ENCODE data around the gene BANF2. TPM values are rescaled to one million over a fixed set of nuclear protein-coding genes. Genes with fewer than 3 reads are reported as not detected.

Gene BANF2
- total RNA-seq, 1 donor from 2014 or later = not detected

GRCh38 chr20:17734374-17734773 is 34.6 kb downstream of the BANF2 start:
- no peak for DNase-seq (ENCODE audit: low read depth in 2 of 2)

DNA sequence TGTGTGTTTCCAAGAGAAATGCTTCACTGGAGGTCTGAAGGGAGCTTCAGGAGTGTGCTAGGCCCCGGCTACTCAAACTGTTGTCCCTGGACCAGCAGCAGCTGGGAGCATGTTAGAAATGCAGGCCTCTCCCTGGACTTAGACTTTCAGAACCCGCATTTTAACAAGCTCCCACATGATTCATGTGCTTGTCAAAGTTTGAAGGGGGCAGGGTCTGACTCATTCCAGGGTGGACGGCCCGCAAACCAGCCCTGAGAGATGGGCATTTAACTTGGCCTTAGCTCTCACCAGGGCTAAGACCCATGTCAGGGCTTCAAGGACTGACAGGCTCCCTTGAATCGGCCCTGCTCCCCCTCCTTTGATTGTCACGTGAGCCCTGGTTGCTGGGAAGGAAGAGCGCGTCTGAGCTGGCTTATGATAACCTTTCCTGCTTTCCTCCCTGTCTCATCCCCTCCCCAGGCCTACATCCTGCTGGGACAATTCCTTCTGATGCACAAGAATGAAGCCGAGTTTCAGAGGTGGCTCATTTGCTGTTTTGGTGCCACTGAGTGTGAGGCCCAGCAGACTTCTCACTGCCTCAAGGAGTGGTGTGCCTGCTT is 35.5 kb downstream of the BANF2 start:
- DNase-seq (ENCODE audit: low read depth in 2 of 2) = peak in 1 of 2 donors; percentile 27

DNA sequence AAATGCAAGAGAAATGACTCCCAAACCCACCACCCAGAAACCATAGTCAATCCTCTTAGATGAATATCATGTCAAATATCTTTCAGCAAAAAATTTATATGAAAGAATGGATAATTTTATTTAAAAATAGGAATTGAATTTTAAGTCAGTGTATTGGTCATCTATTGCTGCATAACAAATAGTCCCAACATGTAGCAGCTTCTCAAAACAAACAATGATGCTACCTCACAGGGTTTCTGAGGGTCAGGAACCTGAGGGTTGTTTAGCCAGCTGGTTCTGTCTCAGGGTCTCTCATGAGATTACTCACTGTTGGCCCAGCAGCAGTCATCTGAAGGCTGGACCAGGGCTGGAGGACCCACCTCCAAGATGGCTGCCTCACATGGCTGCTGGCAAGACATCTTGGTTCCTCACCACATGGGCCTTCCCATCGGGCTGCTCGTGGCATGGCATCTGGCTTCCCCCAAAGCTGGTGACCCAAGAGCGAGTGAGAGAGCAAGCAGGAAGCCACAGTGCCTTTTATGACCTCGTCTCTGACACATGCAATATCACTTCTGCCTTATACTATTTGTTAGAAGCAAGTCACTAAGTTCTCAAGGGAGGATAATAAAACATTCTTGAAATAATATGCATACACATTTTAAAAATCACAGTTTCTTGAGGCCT is 36.3 kb downstream of the BANF2 start:
- no peak for DNase-seq (ENCODE audit: low read depth in 2 of 2)

- no peak for DNase-seq (ENCODE audit: low read depth in 2 of 2)
These were observed 38.4 kb downstream of the BANF2 start for GRCh38 chr20:17738154-17738553.

DNA sequence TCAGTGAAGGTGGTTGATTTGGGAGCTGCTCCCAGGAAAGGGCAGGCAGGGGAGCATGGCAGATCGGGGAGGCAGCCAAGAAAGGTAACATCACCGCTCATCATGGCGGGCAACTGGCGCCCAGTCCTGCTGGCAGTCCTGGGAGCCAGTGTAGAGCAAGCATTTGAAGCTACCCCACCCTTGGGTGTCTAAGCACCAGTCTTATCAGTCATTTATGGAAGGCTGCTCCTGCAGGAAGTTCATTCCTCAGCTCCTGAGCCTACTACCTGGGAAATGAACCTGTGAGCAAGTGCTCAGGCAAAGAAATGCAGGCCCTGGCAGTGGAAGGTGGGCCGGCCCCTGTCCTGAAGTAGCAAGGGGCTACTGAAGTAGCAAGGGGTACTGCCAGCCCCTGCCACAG is 41.5 kb downstream of the BANF2 start:
- DNase-seq (ENCODE audit: low read depth in 2 of 2) = no peak

GRCh38 chr20:17742731-17743130 is 43.0 kb downstream of the BANF2 start:
- no peak for DNase-seq (ENCODE audit: low read depth in 2 of 2)

- no peak for DNase-seq (ENCODE audit: low read depth in 2 of 2)
These were observed 43.9 kb downstream of the BANF2 start for GRCh38 chr20:17743677-17744076.

GRCh38 chr20:17747431-17747846 is 47.7 kb downstream of the BANF2 start:
- DNase-seq (ENCODE audit: low read depth in 2 of 2) = peak; percentile 38 to 88

GRCh38 chr20:17748279-17748678 is 48.5 kb downstream of the BANF2 start:
- no peak for DNase-seq (ENCODE audit: low read depth in 2 of 2)

DNA sequence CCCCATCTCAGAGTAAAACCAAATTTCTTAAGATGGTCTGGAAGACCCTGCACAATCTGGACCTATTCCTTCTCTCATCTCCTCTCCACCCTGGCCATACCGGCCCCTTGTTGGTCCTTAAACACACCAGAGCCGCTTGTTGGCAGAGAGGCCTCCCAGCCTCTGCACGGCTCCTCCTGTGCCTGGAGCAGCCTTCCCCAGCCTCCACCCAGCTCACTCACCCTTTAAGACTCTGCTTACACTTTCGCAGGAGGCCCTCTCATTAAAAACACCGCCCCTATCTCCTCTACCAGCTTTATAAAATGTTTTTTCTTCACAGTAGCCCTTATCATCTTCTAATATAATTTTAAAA is 49.8 kb downstream of the BANF2 start:
- no peak for DNase-seq (ENCODE audit: low read depth in 2 of 2)

GRCh38 chr20:17749978-17750721 is 50.4 kb downstream of the BANF2 start:
- peak; percentile 86 to 91 for DNase-seq (ENCODE audit: low read depth in 2 of 2)

- no peak for DNase-seq (ENCODE audit: low read depth in 2 of 2)
These were observed 50.9 kb downstream of the BANF2 start for GRCh38 chr20:17750722-17751045.

- DNase-seq (ENCODE audit: low read depth in 2 of 2) = no peak
These were observed 51.9 kb downstream of the BANF2 start for GRCh38 chr20:17751640-17752039.

- no peak for DNase-seq (ENCODE audit: low read depth in 2 of 2)
These were observed 52.7 kb downstream of the BANF2 start for GRCh38 chr20:17752459-17752858.

DNA sequence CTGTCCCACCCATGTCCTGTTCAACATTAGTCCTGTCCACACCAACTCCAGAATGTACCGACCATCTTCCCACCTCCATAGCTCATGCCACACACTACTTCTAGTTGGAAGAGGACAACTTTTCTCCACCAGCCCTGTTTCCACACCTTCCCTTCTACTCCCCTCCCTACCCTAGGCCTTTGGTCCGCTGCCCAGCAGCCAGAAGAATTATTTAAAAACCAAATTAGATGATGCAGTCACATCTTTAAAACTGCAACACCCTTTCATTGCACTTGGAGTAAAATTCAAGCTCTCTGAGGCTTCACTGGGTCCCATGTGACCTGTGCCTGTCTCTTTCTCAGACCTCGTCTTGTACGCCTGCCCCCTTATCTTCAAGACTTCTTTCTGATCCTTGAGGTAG is 53.8 kb downstream of the BANF2 start:
- DNase-seq (ENCODE audit: low read depth in 2 of 2) = no peak

DNA sequence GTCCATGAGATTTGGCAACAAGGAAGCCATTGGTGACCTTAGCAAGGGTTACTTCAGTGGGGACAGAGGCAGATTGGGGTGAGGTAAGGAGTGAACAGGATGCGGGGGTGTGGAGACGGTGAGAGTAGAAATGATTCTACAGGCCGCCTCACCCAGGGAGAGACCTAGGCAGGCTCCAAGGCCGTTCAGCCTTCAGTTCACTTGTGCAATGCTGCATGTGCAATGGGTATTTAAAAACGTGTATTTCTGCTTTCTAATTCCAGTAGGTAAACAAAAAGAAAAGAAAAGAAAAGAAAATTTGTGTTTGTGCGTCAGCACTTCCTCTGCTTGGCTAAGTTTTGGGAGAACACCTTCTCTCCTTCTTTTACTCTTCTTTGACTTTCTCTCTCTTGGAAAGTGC is 56.8 kb downstream of the BANF2 start:
- no peak for DNase-seq (ENCODE audit: low read depth in 2 of 2)

DNA sequence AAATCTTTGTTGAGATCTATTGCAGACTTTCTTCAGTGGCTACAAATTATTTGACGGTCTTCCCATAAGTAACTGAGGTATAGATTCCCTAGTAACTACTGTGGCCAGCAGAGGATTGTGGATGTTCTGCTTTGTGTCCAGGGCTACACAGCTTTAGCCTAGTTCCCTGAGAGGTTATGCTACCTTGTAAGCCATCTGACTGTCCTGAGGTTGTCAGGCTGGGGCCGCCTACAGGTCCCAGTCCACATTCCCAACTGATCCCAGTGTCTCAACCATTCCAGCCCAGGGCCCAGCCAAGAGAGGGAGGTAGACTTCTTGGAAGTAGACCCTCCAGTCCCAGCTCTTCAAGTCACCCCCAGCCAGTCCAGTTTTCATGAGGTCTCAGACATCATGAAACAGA is 57.7 kb downstream of the BANF2 start:
- no peak for DNase-seq (ENCODE audit: low read depth in 2 of 2)

GRCh38 chr20:17758010-17758409 is 58.2 kb downstream of the BANF2 start:
- DNase-seq (ENCODE audit: low read depth in 2 of 2) = no peak

DNA sequence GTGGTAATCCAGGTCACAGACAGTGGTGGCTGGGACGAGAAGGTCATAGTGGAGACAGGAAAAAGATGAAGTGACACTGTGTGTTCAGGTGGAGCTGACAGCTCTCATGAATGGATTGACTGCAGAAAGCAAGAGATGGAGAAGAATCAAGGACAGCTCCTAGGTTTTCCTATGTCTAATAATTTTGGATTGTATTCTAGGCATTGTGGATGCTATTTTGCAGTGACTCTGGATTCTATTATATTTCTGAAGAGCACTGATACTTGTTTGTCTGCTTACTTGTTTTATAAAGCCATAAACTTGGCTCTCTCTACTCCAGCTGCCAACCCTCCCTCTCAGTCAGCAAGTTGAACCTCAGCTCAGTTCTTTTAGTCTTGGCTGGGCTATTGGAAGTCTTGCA is 58.7 kb downstream of the BANF2 start:
- DNase-seq (ENCODE audit: low read depth in 2 of 2) = no peak

DNA sequence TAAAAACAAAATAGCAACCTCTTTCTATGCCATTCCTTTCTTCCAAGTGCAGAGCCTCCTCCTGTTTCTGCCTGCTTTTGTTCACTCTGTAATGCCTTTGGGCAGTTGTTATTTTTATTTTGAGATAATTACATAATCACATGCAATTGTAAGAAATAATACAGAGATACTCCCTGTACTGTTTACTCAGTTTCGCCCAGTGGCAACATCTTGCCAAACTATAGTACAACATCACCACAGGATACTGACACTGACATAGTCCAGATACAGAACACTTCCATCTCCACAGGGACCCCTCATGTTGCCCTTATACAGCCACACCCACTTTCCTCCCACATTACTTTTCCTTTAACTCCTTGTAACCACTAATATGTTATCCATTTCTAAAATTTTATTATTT is 59.7 kb downstream of the BANF2 start:
- no peak for DNase-seq (ENCODE audit: low read depth in 2 of 2)

DNA sequence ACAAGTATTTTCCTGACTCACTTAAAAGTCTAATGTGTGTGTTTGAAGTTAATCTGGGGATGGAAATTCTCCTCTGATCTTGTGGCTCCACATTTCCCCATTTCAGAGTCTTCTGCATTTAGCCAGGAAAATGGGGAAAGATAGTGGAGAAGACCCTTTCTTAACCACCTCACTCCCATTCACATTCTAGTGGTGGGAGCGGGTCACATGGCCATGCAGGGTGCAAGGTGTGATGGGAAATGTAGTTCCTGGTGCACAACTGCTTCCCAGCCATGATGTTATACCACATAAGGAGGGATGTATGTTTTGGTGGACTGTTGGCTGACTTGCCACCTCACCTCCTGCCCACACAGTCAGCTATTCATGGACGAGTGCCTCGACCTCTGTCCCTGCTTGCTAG is 61.8 kb downstream of the BANF2 start:
- DNase-seq (ENCODE audit: low read depth in 2 of 2) = peak in 1 of 2 donors; percentile 7

- no peak for DNase-seq (ENCODE audit: low read depth in 2 of 2)
These were observed 62.6 kb downstream of the BANF2 start for GRCh38 chr20:17762243-17762872.
